Frontal cortex (tissue), 4 donors: ENCODE results near the gene DSE. TPM values are rescaled to one million over a fixed set of nuclear protein-coding genes. Genes with fewer than 3 reads are reported as not detected.
A peak's percentile ranks its signal among the peaks of the same experiment; 100 is the strongest.

Experiments
- DNase-seq, 2 donors: peaks; one replicate each; pipeline ENCODE4 v3.0.0; 2012; ENCODE audit warnings: low spot score in 2 of 2
- FAIRE-seq: peaks from 2 replicates; lab custom pipeline; 2012; peaks lifted over from hg19 to GRCh38; lab: Jason Lieb, UNC
- total RNA-seq: library from RNA; depleted of rRNA; stranded (reverse); fragments of >200 nt; gene quantifications from one replicate; pipeline ENCODE4 v1.2.3, GENCODE V29; 2014
- donor health status: control.
- donor health status: control.
- donor health status: control.

Gene DSE
- total RNA-seq, 1 donor from 2014 or later, result 20.4 TPM

DNA sequence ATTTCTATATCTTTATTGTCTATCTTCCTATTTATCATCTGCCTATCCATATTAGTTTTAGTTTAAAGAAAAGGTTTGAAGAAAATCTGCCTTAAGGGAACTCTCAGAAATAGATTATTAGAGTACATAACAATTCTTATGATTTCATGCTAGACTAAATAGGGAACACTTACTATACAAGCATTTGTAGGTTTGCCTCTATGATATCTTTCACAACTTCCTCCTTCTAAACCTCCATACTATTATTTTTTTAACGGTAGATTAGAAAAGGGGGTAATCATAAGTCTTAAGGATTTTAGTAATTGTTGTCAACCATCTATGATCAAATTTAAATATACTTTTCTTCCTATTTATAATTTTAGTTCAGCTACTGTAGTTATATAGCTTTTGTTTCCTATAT lies 11.6 kb upstream of the DSE start:
- FAIRE-seq, result no peak

DNA sequence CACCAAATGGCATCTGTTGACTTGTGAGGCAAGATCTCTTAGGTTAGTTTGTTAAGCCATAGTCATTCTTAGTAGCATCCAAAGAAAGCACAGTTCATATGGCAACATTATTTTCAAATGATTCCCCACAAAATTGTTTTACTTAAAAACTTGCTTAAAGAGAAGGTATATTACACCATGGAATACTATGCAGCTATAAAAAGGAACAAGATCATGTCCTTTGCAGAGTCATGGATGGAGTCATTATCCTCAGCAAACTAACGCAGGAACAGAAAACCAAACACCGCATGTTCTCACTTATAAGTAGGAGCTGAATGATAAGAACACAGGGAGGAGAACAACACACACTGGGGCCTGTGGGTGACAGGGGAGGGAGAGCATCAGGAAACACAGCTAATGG lies 10.9 kb upstream of the DSE start:
- DNase-seq (no peak), FAIRE-seq (no peak)

More for the DNA sequence above, 11.6 kb upstream of the DSE start:
- no peak for DNase-seq

DNA sequence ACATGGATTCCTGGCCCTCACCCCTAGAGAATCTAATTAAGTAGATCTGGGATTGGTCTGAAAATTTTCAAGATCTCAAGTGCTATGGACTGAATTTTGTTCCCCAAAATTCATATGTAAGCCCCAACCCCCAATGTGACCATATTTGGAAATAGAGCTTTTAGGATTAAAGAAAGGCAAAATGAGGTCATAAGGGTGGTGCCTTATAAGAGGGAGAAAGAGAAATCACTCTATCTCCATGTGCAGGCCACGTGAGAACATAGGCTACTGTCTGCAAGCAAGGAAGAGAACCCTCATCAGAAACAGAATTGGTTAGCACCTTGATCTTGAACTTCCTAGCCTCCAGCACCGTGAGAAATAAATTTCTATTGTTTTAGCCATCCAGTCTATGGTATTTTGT lies 8.5 kb upstream of the DSE start:
- no peak for FAIRE-seq

DNA sequence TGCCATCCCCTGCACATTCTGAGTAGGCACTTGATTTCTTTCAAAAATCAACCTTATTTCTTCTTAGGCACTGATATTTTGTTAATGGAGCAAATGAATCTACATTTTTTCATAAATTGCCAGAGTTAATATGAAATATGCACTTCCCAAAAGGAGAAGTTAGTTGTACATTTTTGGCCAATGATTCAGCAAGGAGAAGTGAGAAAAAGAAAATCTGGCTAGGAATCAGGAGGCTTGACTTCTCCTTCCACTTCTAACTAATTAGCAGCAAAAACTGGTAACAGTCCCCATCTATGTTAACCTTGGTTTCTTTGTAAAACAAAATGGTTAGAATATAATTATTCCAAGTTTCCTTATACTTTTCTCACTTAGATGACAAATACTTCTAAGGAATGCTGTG lies 7.0 kb upstream of the DSE start:
- FAIRE-seq, result no peak
- no peak for DNase-seq

More for the DNA sequence above, 8.5 kb upstream of the DSE start:
- DNase-seq, result no peak

DNA sequence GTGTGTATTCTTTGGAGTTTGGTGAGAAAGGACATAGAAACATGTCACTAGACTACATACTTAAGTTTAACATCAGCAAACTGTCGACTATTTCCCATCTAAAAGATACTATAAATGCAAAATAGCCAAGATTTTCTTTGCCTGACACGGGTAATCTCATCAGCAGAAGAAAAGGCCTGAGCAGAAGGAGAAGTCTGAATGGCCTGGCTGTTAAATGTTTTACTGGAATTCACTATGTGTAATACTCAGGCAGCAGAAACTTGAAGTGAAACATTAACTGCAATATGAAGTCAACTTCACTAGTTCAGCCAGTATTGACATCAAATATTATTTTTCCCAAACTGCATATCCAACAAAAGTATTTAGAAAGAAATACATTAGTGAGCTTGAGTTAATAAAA lies 6.4 kb upstream of the DSE start:
- DNase-seq (no peak), FAIRE-seq (peak; percentile 34)

DNA sequence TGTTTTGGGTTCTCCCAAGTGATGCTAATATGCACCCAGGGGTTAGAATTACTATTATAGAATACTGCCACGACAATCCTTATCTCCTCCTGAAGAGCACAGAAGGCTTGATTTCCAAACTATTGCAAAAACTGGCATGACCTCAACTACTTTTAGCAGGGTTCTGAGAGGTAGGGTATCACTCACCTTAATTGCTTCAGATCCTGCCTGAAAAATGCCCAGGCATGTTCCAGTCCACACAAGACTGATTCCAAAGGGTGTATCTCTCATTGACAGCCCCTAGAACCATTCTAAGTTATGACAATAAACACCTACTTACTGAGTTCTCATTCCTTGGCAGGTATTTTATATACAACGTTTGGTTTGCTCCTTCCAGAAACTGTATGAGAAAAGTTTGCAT lies 5.0 kb upstream of the DSE start:
- FAIRE-seq (no peak), DNase-seq (no peak)

DNA sequence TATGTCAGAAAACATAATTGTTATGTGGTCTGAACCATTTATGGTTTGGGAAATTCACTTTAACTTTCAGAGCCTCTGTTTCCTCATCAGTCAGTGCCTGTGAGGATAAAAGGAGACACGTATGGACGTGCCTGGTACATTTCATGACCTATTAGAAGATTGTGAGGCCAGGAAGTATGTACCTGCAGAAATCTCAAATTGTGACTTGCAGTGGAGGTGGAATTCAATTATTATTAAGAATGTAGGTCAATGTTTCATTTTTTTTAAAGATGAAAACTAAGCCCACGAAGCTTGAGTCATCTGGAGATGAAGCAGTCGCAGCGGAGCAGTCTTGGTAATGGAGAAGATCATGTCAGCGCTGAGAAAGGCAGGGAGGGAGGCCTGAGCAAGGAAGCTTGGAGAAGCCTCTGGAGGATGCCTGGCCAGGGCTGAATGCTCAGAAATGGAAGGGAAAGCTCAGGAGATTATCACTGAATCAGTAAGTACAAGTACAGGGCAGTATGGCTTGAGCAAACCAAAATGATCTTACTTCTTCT lies 3.9 kb upstream of the DSE start:
- FAIRE-seq, result no peak
- no peak for DNase-seq

DNA sequence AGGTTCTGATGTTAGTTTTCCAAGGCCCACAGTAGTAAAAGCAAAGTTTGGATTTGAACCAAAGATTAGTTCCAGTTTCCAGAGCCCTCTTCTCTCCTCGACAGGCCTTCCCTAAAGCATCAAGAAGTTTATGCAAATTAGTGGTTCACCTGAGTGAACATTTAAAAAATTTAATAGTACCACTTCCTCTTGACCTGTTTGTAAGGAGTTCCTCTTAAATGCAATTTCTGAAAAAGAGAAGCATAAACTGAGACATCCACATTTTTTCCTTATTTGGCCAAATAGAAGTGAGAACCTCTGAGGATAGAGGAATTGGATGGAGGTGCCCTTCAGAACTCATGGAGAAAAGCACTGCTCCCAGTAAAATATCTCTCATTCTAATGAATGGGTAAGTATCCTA lies 1.2 kb upstream of the DSE start:
- FAIRE-seq (no peak), DNase-seq (no peak)

DNA sequence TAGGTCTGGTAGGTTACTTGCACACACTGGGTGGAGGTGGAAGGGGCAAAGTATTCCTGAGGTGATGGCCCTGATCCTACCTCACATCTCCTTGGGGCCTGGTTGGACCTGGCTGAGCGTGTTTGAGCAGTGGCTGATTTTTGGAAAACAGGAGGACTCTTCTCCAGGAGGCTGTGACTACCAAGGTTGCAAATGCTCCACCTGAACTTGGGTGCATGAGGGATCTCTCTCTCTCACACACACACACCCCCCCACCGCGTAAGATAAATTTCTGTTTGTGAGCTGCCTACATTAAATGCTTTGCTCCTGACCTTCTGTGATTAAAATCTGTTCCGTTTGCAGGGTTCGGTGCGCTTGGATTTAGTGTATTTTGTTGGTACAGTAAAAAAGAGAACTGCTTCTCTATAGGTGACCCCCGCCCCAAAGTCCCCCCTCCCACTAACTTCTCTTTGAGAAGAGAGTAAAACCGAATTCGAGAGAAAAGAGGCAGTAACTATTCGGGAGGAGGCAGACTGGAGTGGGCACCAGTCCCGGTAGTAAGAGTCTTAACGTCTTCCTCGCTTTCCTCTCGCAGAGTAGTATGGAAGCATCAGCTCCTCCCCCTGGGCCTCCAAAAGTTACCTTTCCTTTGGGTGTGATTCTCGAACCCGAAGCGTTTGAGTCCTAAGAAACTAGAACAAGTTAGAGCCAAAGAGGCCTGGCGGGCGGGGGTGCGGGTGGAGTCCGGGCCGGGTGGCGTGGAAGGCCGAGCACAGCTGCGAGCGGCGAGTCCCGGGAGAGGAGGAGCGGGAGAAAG lies 585 bp upstream of the DSE start:
- no peak for FAIRE-seq
- no peak for DNase-seq

DNA sequence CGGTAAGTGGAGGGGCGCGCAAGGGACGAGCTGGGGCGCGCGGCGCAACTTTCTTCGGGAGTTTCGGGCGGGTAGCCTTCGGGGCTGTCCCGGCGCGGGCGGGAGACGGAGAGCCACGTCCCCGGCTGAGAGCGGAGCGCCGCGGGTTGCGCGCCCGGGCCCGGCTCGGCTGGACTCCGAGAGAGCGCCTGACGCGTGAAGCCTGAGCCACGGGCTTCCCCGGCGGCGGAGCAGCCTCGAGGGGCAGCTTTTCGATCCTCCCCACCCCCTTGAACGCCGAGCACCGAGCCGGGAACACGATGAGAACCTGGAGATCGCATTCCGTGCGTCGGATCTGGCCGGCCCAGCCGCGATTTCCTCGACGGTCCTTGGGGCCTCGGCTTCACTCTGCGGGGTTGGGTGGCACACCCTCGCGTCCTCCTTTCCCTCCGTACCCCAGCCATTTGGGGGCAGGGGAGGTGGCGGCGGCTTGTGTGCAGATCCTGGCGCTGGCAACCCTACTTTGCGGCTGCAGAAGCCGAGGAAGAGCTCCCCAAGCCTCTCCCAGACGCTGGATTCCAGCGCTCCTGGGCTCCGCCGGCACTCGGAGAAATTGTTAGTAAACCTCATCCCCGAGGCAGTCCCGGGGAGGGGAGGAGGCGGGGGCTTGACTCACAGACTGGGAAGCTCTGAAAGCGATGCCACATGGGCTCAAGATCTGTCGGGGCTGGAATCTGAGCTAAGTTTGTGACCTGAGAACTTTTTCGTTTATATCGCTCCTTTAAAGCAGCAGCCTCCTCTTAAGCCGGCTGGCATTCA lies 572 bp downstream of the DSE start:
- FAIRE-seq (no peak), DNase-seq (peak; percentile 46 to 66)

DNA sequence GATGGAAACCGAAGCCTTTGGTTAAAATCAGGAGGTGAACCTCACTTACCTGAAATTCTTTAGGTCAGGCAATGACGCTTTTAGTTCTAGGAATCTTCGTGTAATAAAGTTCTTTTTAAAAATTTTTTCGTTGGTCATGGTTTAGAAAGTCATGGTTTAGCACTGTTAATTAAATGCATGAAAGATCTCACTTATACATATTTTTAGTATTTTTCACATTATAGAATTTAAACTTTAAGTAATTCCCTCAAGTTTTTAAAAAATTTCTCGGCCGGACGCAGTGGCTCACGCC lies 1.1 kb downstream of the DSE start:
- FAIRE-seq, result no peak
- no peak for DNase-seq

DNA sequence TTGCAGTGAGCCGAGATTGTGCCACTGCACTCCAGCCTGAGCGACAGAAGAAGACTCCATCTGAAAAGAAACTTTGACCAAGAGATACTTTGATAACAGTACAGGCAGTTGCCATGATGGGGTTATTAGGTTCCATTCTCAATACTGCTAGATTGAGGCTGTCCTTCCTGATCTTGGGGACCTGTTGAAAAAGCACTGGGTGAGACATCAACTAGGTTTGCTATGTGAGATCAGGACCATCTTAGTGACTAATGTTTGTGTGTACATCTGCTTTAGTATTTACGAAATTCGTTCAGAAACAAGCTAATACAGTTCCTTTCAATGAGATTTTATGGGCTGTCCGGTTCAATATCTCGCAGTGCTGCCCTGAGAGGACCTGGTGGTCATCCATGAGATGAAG lies 2.6 kb downstream of the DSE start:
- no peak for DNase-seq
- FAIRE-seq, result no peak

DNA sequence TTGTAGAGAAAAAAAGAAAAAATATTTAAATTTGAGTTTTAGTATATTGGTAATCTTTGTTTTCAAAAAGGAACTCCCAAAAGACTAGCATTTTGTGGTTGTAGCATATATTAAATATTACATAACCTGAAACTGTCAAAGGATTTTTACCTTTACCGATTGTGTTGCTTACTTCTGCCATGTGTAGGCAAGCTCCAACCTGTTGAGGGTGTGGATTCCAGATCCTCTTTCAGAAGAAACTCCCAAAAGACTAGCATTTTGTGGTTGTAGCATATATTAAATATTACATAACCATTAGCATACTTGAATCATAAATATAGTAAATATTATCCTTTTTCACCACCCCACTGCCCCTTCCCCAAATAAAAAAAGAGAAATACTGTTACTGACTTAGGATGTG lies 3.2 kb downstream of the DSE start:
- FAIRE-seq, result peak; percentile 61
- DNase-seq, result no peak

DNA sequence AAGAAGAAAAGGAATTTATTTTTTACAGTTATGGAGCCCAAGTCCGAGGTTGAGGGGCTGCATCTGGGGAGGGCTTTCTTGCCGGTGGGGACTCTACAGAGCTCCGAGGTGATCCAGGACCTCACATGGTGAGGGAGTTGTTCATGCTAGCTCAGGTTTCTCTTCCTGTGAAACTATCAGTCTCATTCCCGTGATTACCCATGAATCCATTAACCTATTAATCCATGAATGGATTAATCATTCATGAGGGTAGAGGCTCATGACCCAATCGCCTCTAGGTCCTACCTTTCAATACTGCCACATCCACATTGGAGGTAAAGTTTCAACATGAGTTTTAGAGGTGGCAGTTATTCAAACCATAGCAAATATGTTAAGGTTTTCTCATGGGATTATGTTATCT lies 3.8 kb downstream of the DSE start:
- no peak for DNase-seq
- FAIRE-seq, result no peak

DNA sequence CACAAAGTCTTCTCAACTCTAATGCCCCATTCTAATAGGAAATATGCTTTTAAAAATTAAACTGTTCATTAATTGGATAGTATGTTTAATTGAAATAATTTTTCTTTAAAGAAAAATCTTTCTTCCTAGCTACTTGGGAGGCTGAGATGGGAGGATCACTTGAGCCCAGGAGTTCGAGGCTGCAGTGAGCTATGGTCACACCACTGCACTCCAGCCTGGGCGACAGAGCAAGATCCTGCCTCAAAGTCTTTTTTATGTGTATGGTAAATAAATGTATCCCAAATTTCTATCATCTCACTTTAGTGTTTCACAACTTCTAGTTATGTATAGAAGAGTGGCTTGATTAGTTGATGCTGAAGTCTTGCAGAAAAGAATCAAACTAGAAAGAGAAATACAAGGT lies 4.5 kb downstream of the DSE start:
- FAIRE-seq (no peak), DNase-seq (no peak)

DNA sequence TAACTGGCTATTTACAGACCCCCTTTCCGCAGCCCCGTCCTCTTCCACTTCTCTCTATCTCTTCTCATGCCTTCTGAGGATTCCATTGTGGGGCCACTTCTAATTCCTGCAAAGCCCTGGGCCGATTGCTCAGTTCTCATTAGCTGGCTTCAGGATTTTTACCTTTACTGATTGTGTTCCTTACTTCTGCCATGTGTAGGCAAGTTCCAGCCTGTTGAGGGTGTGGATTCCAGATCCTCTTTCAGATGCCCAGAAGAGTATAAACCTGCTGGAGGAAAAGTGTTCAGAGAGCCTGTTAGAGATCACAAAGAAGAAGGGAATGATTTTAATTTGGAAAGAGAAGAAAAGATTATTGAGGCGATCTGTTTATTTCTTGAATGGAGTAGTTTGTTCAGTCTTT lies 5.4 kb downstream of the DSE start:
- no peak for DNase-seq
- no peak for FAIRE-seq

DNA sequence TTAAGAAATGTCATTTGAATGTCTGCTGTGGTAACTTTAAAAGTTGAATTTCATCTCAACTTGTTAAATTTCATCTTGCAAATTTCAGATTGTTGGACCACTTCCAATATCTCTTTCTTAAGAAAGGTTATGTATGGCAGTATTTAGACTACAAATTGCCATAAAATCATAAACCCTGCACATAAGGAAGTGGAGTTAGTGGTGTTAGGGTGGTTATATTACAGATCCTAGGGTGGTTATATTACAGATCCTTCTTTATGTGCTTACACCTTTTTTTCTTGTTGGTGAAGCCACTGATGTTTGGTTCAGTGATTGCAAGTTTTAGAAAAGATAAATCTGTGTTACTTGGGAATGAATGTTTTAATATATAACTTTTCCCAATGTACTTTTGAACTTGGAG lies 9.0 kb downstream of the DSE start:
- FAIRE-seq (no peak), DNase-seq (no peak)

DNA sequence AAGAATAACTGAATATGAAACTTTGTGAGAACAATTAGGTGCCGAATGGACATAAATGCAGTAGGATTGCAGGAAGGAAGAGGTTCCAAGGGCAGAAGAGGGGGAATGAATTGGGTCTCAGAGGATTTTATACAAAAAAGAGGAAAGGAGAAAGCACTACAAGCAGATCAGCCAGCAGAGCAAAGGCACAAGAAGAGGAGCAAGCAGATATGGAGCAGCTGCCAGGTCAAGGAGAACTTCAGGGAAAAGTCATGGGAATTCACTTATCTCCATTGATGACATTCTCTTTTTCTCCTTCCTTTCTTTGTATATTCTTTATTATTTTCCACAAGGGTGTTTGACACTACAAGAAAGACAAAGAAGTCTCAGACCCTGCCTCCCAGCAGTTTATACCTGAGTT lies 9.6 kb downstream of the DSE start:
- no peak for DNase-seq
- FAIRE-seq, result no peak

DNA sequence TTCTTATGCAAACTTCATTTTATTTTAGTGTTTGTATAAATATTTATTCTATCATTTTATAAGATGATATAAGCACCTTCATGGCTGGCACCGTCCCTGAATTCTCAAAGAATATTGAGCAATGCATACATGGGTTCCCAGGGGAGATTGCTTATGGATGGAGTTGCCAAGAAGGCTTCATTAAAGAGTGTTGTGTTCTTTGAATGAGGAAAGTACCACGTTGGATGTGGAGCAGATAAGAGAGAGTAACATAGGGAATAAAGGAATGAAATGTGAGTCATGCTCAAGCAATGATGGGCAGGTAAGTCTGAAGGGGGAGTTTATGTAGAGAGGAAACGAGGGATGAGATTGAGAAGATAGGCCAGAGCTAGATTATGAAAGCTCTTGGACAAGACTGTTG lies 10.3 kb downstream of the DSE start:
- DNase-seq (no peak), FAIRE-seq (no peak)

DNA sequence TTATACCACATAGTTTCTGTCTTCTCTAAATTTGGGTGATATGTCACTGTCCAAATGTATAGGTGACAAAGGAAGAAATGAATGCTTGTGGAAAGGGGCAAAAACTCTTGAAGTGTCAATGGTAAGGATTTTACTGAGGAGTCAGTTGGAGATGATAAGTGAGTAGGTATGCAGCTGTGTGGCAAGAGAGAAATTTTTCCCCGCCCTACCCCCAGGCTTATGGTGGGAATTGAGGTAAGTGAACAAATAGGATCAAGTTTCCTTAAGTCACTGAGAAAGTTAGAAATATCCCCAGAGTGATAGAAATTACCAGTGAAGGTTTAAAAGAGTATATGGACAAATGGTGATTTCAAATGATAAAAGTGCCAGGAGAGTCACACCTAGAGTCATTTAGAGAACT lies 11.8 kb downstream of the DSE start:
- FAIRE-seq (no peak), DNase-seq (no peak)

DNA sequence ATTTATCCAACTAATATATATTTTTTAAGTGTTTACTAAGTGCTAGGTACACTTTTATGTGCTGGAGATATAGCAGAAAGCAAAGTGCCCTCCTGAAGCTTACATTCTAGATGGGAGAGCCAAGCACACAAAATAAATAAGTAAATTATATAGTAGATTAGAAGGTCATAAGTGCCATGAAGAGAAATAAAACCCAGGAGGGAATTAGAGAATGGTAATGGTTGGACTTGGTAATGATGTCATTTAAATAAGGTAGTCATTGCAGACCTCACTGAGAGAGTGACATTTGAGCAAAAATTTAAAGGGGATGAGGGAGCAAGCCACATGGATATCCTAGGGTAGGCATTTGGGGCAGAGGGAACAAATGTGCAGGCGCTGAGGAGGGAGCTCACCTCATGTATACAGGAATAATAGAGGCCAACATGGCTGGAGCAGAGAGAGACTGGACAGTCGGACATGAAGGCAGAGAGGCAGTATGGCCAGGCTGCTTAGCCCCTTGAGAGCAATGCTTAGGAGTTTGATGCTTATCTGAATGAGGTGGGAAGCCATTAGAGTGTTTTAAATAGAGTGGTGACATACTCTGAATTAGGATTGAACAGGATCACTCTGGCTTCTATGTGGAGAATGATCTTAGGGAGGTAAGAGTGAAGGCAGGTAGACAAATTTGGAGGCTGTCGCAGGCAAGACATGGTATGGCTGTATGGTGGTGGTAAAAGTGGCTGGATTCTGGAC lies 14.1 kb downstream of the DSE start:
- DNase-seq (no peak), FAIRE-seq (no peak)
